HL-60 (cell line): ENCODE results near the gene LIPJ.

Source experiments
- DNase-seq, 2 experiments: peaks; one replicate each; pipeline ENCODE4 v3.0.0-alpha.2; 2010 to 2020; ENCODE audit warnings: low read depth in 1 of 2, low spot score in 1 of 2
- H3K27ac ChIP-seq: fragments of 250-450 bp; sonication (Bioruptor Pico); replicated peaks from 2 replicates; pipeline ENCODE4 v1.5.1; 2020; ENCODE audit warnings: mild to moderate bottlenecking, moderate library complexity
- H3K27me3 ChIP-seq: fragments of 250-450 bp; sonication (Bioruptor Pico); 2 replicates; pipeline ENCODE4 v1.5.1; 2021; ENCODE audit warnings: mild to moderate bottlenecking, moderate library complexity; ENCODE audit not compliant: insufficient read depth, poor library complexity, severe bottlenecking
- H3K4me3 ChIP-seq: replicated peaks from 2 replicates; pipeline ENCODE4 v1.5.1; 2011; ENCODE audit warnings: mild to moderate bottlenecking, control low read depth, low read length; ENCODE audit not compliant: insufficient read depth
- CTCF ChIP-seq: IDR thresholded peaks from one replicate; pipeline ENCODE4 v1.5.1; 2011; ENCODE audit warnings: low read length, control low read depth, inconsistent platforms; ENCODE audit not compliant: insufficient read depth
- GABPA ChIP-seq: IDR thresholded peaks from 2 replicates; pipeline ENCODE4 v1.6.1; 2012; ENCODE audit warnings: low read depth
- POLR2AphosphoS5 ChIP-seq: IDR thresholded peaks from 2 replicates; pipeline ENCODE4 v1.6.1; 2012; ENCODE audit warnings: low read depth
- REST ChIP-seq: IDR thresholded peaks from 2 replicates; pipeline ENCODE4 v1.6.1; 2012; ENCODE audit warnings: low read depth; ENCODE audit not compliant: insufficient replicate concordance
- SPI1 ChIP-seq: IDR thresholded peaks from 2 replicates; pipeline ENCODE4 v1.6.1; 2012; ENCODE audit warnings: low read depth, mild to moderate bottlenecking, borderline replicate concordance

The LIPJ gene

GRCh38 chr10:88640186-88640585, 53.6 kb downstream of the LIPJ start:
- no peak overlapping the region for H3K27ac ChIP-seq
- H3K4me3 ChIP-seq, result no peak overlapping the region
- no peak for DNase-seq
- H3K27me3 ChIP-seq, result no peaks in the 10 kb centered on the region
- no peak for TF ChIP-seq CTCF
- no peak for TF ChIP-seq SPI1
- TF ChIP-seq GABPA, result no peak
- TF ChIP-seq REST, result no peak
- TF ChIP-seq POLR2AphosphoS5, result no peak

- no peak for DNase-seq
- H3K27ac ChIP-seq, result no peak overlapping the region
- no peak for TF ChIP-seq POLR2AphosphoS5
- no peak for TF ChIP-seq GABPA
- TF ChIP-seq CTCF, result no peak
- TF ChIP-seq SPI1, result no peak
- no peak for TF ChIP-seq REST
- no peaks in the 10 kb centered on the region for H3K27me3 ChIP-seq
- H3K4me3 ChIP-seq, result no peak overlapping the region
These were observed 55.6 kb downstream of the LIPJ start for GRCh38 chr10:88642209-88642608.

- DNase-seq, result peak; percentile 23 to 25
- Histone ChIP-seq H3K4me3 (no peak overlapping the region), H3K27ac (no peak overlapping the region), H3K27me3 (no peaks in the 10 kb centered on the region)
- TF ChIP-seq GABPA, result no peak
- peak; percentile 87 for TF ChIP-seq SPI1
These were observed 56.4 kb downstream of the LIPJ start for GRCh38 chr10:88642963-88643362.

- Histone ChIP-seq H3K4me3 (no peak overlapping the region), H3K27ac (no peak overlapping the region), H3K27me3 (no peaks in the 10 kb centered on the region)
- no peak for DNase-seq
- no peak for TF ChIP-seq CTCF
- TF ChIP-seq POLR2AphosphoS5, result no peak
- no peak for TF ChIP-seq SPI1
- no peak for TF ChIP-seq REST
- no peak for TF ChIP-seq GABPA
These were observed 60.6 kb downstream of the LIPJ start for GRCh38 chr10:88647061-88647615.
